Measurements from ENCODE around the gene POTEM.
"Not testable (repeated sequence)": the region's sequence is repeated elsewhere in the genome, so short reads cannot be mapped to it uniquely, and the experiment has no call there.

- not testable (repeated sequence) for TF ChIP-seq POLR2AphosphoS5 (IDR thresholded peaks at IDR 0.05; ENCODE audit: insufficient read depth, low read depth, low read length); CTCF (IDR thresholded peaks at IDR 0.05; ENCODE audit: extremely low read depth in 1 of 2, insufficient read depth in 1 of 2, low read depth in 1 of 2, low read length in 2 of 2); POLR2A (IDR thresholded peaks at IDR 0.05; ENCODE audit: low read depth, low read length); EZH2 (IDR thresholded peaks at IDR 0.05; ENCODE audit: borderline replicate concordance, low read depth, low read length, severe bottlenecking); MYC (IDR thresholded peaks at IDR 0.05; ENCODE audit: low read depth, low read length); MAX (IDR thresholded peaks at IDR 0.05; ENCODE audit: insufficient read depth, insufficient read length); GATA2 (IDR thresholded peaks at IDR 0.05; ENCODE audit: insufficient read depth, insufficient read length, low read depth, low read length); JUN (IDR thresholded peaks at IDR 0.05; ENCODE audit: borderline replicate concordance, insufficient read depth, insufficient read length, low read depth); FOS (IDR thresholded peaks at IDR 0.05; ENCODE audit: borderline replicate concordance, insufficient read depth, low read length)
These were observed 43.8 kb downstream of the POTEM start for GRCh38 chr14:19011029-19011428.
